Activated CD4-positive, alpha-beta T cell treated with anti-CD3 and anti-CD28 coated beads, Interleukin-2, amount 10 ng/mL, durations not matched to agents 24 days and 14 days (primary cell): ENCODE measurements around the gene ACSM2A. TPM values are rescaled to one million over a fixed set of nuclear protein-coding genes. Genes with fewer than 3 reads are reported as not detected.
"Not testable (repeated sequence)": the region's sequence is repeated elsewhere in the genome, so short reads cannot be mapped to it uniquely, and the experiment has no call there.

Experiments
- DNase-seq: peaks from one replicate; pipeline ENCODE4 v3.0.0; 2022
- H3K27ac Mint-ChIP-seq: one replicate; pipeline ENCODE4 v1.8.0; 2022; ENCODE audit warnings: mild to moderate bottlenecking, mixed read lengths
- H3K27me3 Mint-ChIP-seq: one replicate; pipeline ENCODE4 v1.8.0; 2022; ENCODE audit warnings: mixed read lengths
- H3K36me3 Mint-ChIP-seq: one replicate; pipeline ENCODE4 v1.8.0; 2022; ENCODE audit warnings: low read depth, mild to moderate bottlenecking, mixed read lengths
- H3K4me1 Mint-ChIP-seq: one replicate; pipeline ENCODE4 v1.8.0; 2021; ENCODE audit warnings: mixed read lengths
- H3K4me3 Mint-ChIP-seq: one replicate; pipeline ENCODE4 v1.8.0; 2022; ENCODE audit warnings: mild to moderate bottlenecking, moderate library complexity, mixed read lengths
- H3K9me3 Mint-ChIP-seq: one replicate; pipeline ENCODE4 v1.8.0; 2021; ENCODE audit warnings: mixed read lengths
- intact Hi-C: fragments of 100-400 bp; cut with micrococcal nuclease; formaldehyde crosslinking; loops from one replicate; pipeline ENCODE4 v1.15.1; 2023
- total RNA-seq: library from RNA; stranded (reverse); gene quantifications from 2 replicates; pipeline ENCODE4 v1.2.3, GENCODE V29; 2022

ACSM2A gene
- 0.17 TPM in 1 of 2 replicates, not detected in the other for total RNA-seq

GRCh38 chr16:20451364-20451763 is at the start of gene ACSM2A:
Gene ACSM2A, plus strand, starts transcription at chr16:20451521. Its CDS starts 8,594 bp downstream, at chr16:20460115.
- H3K36me3 Mint-ChIP-seq, H3K27ac Mint-ChIP-seq, DNase-seq, H3K9me3 Mint-ChIP-seq, H3K4me1 Mint-ChIP-seq, intact Hi-C loops, H3K4me3 Mint-ChIP-seq, H3K27me3 Mint-ChIP-seq: not testable (repeated sequence)

- no peak overlapping the region for H3K27ac Mint-ChIP-seq
- no peak overlapping the region for H3K4me3 Mint-ChIP-seq
- no peaks in the 10 kb centered on the region for H3K9me3 Mint-ChIP-seq
- no peak for DNase-seq
- intact Hi-C loops: no loop called here
- H3K36me3 Mint-ChIP-seq: no peaks in the 10 kb centered on the region
- H3K4me1 Mint-ChIP-seq: no peaks in the 10 kb centered on the region
- no peaks in the 10 kb centered on the region for H3K27me3 Mint-ChIP-seq
Observed at GRCh38 chr16:20402651-20403050, 48.7 kb upstream of the ACSM2A start.

- no peaks in the 10 kb centered on the region for H3K9me3 Mint-ChIP-seq
- H3K4me1 Mint-ChIP-seq: no peaks in the 10 kb centered on the region
- H3K27me3 Mint-ChIP-seq: no peaks in the 10 kb centered on the region
- H3K4me3 Mint-ChIP-seq: no peak within 1 kb of the TSS
- H3K27ac Mint-ChIP-seq: no peak within 1 kb of the TSS
- H3K36me3 Mint-ChIP-seq: no peaks in the 10 kb centered on the region
- intact Hi-C loops: no loop called here
- DNase-seq: no peak
Observed at GRCh38 chr16:20404637-20405036, 46.7 kb upstream of the ACSM2A start, which contains the start of gene PDILT. Gene PDILT, minus strand, starts transcription at chr16:20404737. Its CDS starts 5,437 bp downstream, at chr16:20399300.

GRCh38 chr16:20409398-20410120 is 41.8 kb upstream of the ACSM2A start, which contains the start of gene ACSM5:
Gene ACSM5, plus strand, starts transcription at chr16:20409534. Its CDS starts 1,951 bp downstream, at chr16:20411485.
- intact Hi-C loops: no loop called here
- no peak within 1 kb of the TSS for H3K27ac Mint-ChIP-seq
- DNase-seq: no peak

GRCh38 chr16:20410121-20410723 is 41.1 kb upstream of the ACSM2A start:
- DNase-seq: no peak
- peaks cover 6% of the 10 kb centered on the region for H3K27me3 Mint-ChIP-seq
- no peak overlapping the region for H3K4me3 Mint-ChIP-seq
- intact Hi-C loops: no loop called here
- H3K4me1 Mint-ChIP-seq: no peaks in the 10 kb centered on the region
- H3K27ac Mint-ChIP-seq: no peak overlapping the region
- H3K9me3 Mint-ChIP-seq: no peaks in the 10 kb centered on the region
- no peaks in the 10 kb centered on the region for H3K36me3 Mint-ChIP-seq

More at GRCh38 chr16:20409398-20410120, 41.8 kb upstream of the ACSM2A start, which contains the start of gene ACSM5:
- H3K4me3 Mint-ChIP-seq: no peak within 1 kb of the TSS
- no peaks in the 10 kb centered on the region for H3K4me1 Mint-ChIP-seq
- peaks cover 2% of the 10 kb centered on the region for H3K27me3 Mint-ChIP-seq
- H3K9me3 Mint-ChIP-seq: no peaks in the 10 kb centered on the region
- no peaks in the 10 kb centered on the region for H3K36me3 Mint-ChIP-seq

GRCh38 chr16:20411055-20411454 is 40.3 kb upstream of the ACSM2A start:
- Mint-ChIP-seq H3K9me3 (no peaks in the 10 kb centered on the region), H3K4me1 (no peaks in the 10 kb centered on the region), H3K27me3 (peaks cover 8% of the 10 kb centered on the region), H3K36me3 (no peaks in the 10 kb centered on the region), H3K27ac (no peak overlapping the region), H3K4me3 (no peak overlapping the region)
- intact Hi-C loops: no loop called here
- no peak for DNase-seq

GRCh38 chr16:20415541-20415940 is 35.8 kb upstream of the ACSM2A start:
- no peaks in the 10 kb centered on the region for H3K9me3 Mint-ChIP-seq
- no peak for DNase-seq
- peaks cover 8% of the 10 kb centered on the region for H3K27me3 Mint-ChIP-seq
- no peaks in the 10 kb centered on the region for H3K4me1 Mint-ChIP-seq
- H3K36me3 Mint-ChIP-seq: no peaks in the 10 kb centered on the region
- intact Hi-C loops: no loop called here
- no peak overlapping the region for H3K27ac Mint-ChIP-seq
- no peak overlapping the region for H3K4me3 Mint-ChIP-seq

- H3K27me3 Mint-ChIP-seq, H3K4me3 Mint-ChIP-seq, H3K4me1 Mint-ChIP-seq, H3K36me3 Mint-ChIP-seq, DNase-seq, H3K27ac Mint-ChIP-seq, H3K9me3 Mint-ChIP-seq, intact Hi-C loops: not testable (repeated sequence)
Observed at GRCh38 chr16:20419093-20419492, 32.2 kb upstream of the ACSM2A start.

- H3K4me1 Mint-ChIP-seq, H3K36me3 Mint-ChIP-seq, DNase-seq, H3K9me3 Mint-ChIP-seq, H3K27me3 Mint-ChIP-seq, H3K27ac Mint-ChIP-seq, H3K4me3 Mint-ChIP-seq, intact Hi-C loops: not testable (repeated sequence)
Observed at GRCh38 chr16:20421748-20422147, 29.6 kb upstream of the ACSM2A start.

GRCh38 chr16:20423772-20424128 is 27.6 kb upstream of the ACSM2A start:
- H3K27me3 Mint-ChIP-seq, H3K36me3 Mint-ChIP-seq, intact Hi-C loops, H3K4me3 Mint-ChIP-seq, H3K4me1 Mint-ChIP-seq, H3K9me3 Mint-ChIP-seq, DNase-seq, H3K27ac Mint-ChIP-seq: not testable (repeated sequence)

GRCh38 chr16:20424129-20424866 is 27.0 kb upstream of the ACSM2A start:
- no peak for DNase-seq
- Mint-ChIP-seq H3K27me3 (no peaks in the 10 kb centered on the region), H3K9me3 (no peaks in the 10 kb centered on the region), H3K4me1 (no peaks in the 10 kb centered on the region), H3K4me3 (no peak overlapping the region), H3K27ac (no peak overlapping the region), H3K36me3 (no peaks in the 10 kb centered on the region)
- intact Hi-C loops: no loop called here

GRCh38 chr16:20427401-20427797 is 23.9 kb upstream of the ACSM2A start:
- H3K9me3 Mint-ChIP-seq, intact Hi-C loops, H3K4me1 Mint-ChIP-seq, H3K4me3 Mint-ChIP-seq, DNase-seq, H3K27me3 Mint-ChIP-seq, H3K27ac Mint-ChIP-seq, H3K36me3 Mint-ChIP-seq: not testable (repeated sequence)

- H3K27me3 Mint-ChIP-seq, H3K4me1 Mint-ChIP-seq, H3K27ac Mint-ChIP-seq, H3K9me3 Mint-ChIP-seq, DNase-seq, intact Hi-C loops, H3K4me3 Mint-ChIP-seq, H3K36me3 Mint-ChIP-seq: not testable (repeated sequence)
Observed at GRCh38 chr16:20429499-20429898, 21.8 kb upstream of the ACSM2A start.

- H3K36me3 Mint-ChIP-seq, DNase-seq, H3K4me3 Mint-ChIP-seq, intact Hi-C loops, H3K27me3 Mint-ChIP-seq, H3K27ac Mint-ChIP-seq, H3K4me1 Mint-ChIP-seq, H3K9me3 Mint-ChIP-seq: not testable (repeated sequence)
Observed at GRCh38 chr16:20430480-20430879, 20.8 kb upstream of the ACSM2A start.
